GM18861 (cell line): Measurements from ENCODE around the gene RPS18.
A peak's percentile ranks its signal among the peaks of the same experiment; 100 is the strongest.

Source experiments
- ATAC-seq: cut with Tn5 transposase; IDR thresholded peaks from one replicate; pipeline ENCODE4 v1.9.1; 2021; ENCODE audit not compliant: unreplicated experiment

Gene RPS18

DNA sequence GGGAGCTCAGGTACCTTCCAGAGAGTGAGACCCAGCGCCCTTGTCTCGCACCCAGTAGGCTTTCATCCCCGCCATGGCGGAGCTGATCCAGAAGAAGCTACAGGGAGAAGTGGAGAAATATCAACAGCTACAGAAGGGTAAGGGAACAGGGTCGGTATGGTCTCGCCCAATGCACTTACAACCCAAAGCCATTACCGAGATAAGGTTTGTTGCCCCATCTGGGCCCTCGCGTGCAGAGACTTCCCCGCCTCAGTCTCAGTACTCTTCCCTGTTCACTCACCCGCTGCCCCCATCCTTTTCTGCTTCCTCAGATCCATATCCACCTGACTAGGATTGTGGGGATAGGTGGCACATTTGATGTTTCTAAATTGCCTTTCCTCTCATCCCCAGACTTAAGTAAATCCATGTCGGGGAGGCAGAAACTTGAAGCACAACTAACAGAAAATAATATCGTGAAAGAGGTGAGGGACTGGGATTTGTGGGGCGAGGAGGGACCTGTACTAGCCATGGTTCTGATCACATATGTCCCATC lies 18.0 kb downstream of the RPS18 start:
- peak; percentile 17 for ATAC-seq

DNA sequence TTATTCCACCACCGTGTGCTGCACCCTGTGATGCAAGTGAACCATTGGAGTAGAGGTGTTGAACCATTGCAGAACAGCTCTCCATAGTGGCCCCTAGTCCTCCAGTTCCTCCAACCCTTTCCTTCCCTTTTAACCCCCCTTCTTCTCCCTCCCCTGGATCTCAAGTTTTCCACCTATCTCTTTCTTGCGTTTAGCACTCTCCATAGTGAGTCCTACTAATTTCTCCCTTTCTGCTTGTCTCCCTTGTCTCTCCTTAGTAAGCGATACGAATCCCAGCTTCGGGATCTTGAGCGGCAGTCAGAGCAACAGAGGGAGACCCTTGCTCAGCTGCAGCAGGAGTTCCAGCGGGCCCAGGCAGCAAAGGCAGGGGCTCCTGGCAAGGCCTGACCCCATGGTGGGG lies 18.6 kb downstream of the RPS18 start:
- no peak for ATAC-seq

DNA sequence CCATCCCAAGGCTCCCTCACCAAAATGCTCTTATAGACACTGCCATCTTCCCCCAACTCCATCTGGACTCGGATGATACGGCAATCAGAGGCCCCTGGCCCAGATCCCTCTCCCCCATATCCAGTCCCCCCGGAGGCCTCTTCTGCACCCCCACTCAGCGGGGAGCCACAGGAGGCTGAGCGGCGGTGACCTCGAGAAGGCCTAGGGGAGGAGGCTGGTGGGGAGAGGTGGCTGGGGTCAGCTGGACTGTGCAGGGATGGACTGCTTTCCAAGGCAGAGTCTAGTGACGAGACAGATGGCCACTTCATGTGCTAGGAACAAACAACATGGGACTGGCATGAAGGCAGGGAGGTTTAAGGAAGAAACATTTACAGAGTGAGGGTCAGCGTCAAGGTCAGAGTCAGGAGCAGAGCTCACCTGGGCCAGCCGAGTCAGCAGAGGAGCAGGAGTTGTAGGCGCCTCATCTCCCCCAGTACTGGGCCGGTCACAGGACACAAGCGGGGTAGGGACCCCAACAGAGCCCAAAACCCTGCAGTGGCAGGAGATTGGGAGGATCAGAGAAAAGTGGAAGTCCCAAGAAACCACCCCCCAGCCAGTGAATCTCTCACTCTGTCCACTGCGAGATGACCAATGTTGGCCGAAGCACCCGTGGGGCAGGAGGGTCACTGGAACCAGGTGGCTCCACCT lies 21.3 kb downstream of the RPS18 start:
- no peak for ATAC-seq

DNA sequence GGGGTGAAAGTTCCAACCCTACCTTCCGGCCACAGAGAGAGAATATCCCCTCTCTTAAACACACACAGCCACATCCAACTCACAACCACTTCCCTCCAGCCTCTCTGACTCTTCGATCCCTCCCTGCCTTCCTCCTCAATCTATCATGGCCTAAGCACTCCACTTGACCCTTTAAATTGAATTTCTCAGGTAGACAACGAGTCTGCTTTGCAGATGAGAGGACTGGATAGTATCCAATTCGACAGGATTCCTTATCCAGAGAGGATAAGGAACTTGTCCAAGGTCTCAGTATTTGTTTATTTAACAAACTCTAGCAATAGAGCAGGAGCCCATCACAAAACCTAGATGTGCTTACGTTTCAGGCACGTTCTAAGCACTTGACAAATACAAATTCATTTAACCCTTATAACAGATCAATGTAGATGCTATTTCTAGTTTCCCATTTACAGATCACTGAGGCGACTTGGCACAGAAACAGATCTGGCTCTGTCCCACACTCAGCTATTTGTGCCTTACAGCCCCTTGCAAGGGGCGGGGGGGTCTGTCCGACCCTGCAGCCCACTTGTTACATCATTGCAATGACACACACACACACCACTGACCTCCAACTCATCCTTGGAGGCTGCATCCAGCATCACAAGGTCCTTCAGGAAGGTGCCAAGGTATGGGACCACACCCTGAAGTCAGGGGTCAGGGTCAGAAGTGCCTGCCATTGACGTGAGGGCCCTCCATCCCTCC lies 22.4 kb downstream of the RPS18 start:
- ATAC-seq, result no peak

DNA sequence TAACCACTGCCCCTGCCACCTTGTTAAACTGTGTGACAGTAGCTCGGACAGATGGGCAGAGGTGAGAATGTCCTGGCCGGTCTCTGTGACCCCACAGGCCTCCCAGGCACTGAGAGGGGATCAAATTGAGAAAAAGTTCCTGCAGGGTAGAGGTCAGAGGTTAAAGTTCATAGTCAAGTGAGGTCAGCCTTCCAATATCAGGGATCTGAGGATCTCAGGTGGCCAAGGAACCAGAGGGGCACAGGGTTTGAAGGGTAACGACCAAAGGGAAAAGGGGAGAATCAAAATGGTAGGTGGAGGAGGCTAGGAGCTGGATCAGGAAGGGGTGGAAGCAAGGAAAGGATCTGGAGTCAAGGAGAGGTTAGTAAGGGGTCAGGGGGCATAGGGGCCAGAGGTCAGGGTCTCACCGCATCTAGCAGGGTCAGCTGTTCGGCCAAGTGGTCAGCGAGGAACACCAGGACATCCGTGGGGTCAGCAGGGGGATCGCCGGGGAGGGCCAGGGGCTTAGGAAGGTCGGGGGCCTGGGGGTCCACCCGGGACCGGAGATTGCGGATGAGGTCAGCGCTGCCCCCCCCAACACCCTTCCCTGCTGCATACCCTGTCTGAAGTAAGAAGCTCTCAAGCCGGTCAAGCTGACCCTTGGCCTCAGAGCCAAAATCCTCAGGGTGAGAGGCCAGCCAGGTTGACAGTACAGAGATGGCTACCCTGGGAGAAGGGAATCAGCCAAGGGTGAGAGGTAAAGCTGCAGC lies 23.9 kb downstream of the RPS18 start:
- no peak for ATAC-seq

DNA sequence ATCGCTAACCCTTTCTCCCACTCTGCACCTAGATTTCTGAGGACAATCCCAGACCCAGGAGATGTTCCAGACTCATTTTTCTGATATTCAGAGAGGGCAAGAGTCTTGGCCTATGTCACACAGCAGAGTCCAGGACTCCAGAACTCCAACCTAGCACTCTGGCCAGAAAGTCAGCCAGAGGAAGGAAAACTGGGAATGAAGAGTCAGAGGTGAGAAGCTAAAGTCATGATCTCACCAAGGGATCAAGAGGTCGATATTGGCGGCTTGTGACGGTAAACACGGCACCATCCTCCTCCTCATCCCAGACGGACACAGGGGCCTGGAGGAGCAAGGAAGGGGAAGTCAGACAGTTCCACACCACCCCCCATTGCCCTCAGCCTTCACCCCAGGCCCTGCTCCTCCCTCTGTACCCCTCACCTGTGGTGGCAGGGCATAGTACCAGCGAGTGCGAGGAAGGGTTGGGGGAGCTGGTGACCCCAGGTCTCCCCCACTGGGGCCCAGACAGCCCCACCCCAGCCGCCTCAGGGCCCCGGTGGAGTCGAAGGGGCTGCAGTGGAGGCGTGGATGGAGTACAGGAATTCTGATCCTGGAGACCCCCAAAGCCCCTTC lies 25.0 kb downstream of the RPS18 start:
- no peak for ATAC-seq

DNA sequence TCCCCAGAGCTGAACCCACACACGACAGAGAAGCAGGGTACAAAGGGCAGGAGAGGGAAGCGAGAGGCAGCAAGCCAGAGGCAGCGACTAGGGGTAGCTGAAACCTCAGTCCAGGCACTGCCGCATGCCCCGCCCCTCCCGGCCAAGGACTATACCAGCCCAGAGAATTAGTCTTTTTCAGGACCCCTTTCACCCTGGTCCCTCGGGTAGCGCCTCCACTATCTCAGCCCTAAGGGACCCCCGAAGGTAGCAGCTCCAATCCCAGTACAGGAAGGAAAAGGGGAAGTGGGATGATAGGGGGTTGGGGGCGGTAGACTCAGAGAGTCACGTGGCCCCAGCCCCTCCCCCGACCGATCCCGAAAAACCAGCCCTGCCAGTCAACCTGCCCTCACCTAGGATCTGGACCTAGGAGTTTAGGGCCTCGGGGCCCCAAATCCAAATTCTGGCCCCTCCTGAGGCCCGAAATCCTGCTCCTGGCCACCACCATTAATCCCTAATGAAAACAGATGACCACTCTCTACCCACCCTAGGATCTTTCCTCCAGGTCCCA lies 25.6 kb downstream of the RPS18 start:
- ATAC-seq, result no peak

DNA sequence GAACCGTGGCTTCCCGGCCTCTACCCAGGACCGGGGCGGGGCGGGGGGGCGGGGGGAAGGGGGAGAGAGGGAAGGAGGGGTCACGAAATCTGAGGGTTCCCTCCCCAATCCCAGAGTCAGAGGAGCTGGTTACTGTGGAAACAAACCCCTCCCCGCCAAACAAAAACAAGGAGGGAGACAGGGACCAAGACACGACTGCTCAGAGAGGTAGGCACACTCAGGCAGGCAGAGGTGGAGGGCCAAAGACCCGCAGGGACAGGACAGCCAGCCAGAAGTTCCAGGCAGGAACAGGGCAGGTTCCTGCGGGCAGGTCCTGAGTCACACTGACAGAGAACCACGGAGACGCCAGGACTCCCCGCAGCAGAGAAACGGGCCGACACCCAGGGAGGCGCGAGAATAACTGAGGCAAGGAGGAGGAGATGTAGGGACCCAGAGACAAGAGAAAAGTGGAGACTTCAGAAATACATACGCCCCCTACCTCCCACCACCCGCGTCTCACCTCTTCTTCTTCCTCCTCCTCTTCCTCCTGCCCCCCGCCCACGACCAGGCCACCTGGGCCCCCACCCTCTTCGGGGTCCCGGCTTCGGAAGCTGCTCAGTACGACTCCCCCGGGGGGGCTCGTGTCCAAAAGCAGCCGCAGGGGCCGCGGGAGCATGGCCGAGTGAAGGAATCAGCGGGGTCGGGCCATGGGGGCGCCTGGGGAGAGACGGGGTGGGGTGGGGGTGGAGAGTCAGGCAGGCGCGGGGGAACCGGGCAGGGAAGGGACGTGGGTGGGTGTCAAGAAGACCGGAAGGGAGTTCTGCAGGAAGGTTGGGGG lies 26.3 kb downstream of the RPS18 start:
- no peak for ATAC-seq

DNA sequence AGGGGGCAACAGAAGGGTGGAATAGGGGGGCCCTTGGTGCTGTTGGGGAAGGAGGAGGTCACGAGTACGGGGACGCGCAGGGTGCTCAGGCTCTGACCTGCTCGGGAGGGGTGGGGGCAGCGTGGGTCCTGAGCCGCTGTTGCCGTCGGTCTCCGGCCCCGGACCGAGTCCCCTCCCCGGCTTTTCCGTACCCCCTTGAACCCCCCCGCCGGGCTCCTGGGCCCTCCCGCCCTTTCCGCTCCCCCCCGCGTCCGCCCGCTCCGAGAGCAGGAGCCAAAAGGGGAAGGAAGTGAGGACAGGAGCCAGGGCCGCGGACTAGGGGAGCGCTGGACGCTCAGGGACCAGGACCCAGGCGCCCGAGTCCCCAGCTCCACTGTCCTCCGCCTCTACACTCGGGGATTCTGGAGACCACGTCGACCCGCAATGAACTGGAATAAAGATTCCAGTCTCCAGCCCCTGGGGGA lies 26.9 kb downstream of the RPS18 start, which contains the start of gene RGL2:
RGL2 (minus strand) TSS at position 170 of the 464 bp plus-strand sequence. CDS start 332 bp downstream, outside the sequence.
- peak; percentile 5 for ATAC-seq

DNA sequence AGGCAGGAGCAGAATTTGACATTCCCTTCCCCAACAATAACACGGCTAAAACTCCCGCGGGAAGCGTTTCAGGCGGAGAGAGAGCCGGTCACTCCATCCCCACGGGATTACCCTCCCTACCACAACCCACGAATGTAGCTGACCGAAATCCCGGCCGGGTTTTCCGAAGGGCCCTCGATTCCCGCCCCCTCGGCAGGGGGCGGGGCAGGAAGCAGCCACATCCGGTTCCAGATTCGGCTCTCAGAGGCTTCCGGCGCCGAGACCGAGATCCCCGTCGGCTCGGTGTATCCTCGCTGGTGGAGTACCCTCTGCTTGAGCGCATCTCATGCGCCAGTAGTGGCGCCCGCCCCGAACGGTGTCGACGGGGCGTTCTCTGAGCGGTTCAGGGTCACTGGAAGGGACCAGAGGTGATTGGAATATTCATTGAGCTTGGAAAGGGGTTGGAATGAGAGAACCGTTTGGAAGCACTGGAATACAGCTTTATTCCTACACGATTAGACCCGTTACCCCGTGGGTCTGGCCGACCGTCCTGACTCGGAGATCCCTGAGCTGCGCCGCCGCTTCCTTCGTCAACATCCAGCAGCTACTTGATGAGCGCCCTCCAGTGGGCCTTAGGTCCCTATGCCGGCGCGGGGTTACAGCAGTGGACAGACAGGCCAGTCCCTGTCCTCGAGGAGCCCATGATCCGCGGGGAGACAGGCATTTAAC lies 27.5 kb downstream of the RPS18 start:
- ATAC-seq, result peak; percentile 72

DNA sequence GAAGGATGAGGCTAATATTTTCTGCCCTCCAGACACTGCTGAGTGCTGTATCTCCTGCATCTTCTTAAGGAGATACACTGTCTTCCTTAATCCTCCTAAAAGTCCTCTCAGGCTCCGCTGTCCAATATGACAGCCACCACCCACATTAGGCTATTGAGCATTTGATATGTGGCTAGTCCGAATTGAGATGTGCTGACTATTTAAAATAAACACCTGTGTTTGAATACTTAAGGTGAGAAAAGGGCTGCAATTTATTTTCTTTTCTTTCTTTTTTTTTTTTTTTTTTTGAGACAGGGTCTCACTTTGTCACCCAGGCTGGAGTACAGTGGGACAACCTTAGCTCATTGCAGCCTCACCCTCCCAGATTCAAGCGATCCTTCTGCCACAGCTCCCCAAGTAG lies 30.0 kb downstream of the RPS18 start:
- ATAC-seq, result no peak

DNA sequence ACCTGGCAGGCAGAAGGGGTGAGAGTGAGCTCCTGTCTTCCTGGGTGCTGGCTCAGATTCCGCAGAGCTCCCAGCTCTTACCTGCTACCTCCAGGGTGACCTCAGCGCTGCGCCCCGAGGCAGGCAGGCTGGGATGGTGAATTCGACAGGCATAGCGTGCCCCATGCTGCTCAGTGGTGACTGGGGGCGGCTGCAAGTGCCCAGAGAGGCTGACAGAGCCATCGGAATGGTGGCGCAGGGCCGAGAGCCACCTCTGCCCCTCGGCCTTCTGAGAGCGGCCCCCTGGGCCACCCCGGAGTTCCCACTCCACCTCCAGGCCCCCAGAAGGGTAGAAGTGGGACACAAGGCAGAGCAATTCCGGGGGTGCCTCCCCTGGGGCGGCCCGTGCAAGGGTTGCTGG lies 32.3 kb downstream of the RPS18 start:
- no peak for ATAC-seq

DNA sequence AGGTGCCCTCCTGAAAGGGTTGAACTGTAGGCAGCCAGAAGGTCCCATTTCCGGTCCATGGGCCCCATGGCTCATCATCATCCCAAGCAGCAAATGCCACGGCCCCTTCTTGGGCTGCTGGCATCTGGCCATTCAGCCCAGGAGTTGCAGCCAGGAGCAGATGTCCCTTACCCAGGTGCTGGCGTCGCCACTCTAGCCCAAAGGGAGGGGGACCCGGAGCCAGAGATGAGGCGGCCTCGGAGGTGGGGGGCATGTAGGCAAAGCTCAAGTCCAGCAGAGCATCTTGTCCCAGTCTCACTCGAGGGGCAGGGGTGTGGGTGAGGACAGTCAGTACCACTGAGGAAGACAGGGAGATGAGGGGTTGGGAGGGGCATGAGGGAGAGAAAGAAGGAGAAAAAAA lies 33.2 kb downstream of the RPS18 start:
- no peak for ATAC-seq

DNA sequence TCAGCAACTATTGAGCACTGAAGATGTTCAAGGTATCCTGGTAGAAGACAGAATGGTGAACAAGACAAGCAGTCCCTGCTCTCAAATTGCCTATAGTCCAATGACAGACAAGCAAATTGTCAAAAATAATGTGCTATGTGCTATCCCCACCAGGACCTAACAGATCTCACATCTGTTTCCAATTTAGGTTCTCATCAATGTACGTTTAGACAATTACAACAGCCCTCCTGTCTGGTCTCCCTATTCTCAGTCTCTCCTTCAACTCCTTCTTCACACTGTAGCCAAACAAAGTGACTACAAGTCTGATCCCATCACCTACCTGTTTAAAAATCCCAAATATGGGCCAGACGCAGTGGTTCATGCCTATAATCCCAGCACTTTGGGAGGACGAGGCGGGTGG lies 34.5 kb downstream of the RPS18 start:
- ATAC-seq, result no peak

DNA sequence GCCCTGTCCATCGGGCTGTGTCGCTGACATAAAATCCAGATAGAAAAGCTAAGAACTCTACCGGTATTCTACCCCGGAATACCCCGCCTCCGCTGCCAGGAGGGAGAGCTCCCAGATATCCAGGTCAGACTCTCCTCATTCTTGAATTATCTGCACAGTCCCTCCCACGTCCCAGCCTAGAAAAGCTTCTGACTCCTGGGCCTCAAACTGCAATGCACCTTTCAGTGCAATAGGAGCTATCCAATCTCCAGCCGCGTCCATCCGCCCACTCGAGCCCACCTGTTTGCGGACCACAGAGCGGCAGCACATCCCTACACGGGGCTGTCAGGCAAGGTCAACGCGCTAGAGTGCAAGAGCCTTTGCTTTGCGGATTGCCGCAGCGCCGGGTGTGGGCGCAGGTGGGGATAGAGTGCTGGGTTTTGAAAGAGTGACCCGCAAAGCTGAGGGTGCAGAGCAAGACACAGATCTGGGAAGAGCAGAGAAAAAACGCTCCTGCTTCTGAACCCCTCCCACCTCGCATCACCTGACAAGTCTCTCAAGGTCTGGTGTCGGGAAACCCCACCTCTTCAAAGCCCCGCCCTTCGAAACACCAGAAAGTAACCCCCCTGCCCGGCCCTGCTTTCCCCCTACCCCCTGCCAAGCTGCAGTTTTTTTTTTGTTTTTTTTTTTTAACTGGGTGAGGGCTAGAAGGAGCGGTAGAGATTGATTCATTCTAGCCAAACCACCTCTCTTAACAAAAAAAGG lies 40.7 kb downstream of the RPS18 start:
- ATAC-seq, result peak; percentile 30

DNA sequence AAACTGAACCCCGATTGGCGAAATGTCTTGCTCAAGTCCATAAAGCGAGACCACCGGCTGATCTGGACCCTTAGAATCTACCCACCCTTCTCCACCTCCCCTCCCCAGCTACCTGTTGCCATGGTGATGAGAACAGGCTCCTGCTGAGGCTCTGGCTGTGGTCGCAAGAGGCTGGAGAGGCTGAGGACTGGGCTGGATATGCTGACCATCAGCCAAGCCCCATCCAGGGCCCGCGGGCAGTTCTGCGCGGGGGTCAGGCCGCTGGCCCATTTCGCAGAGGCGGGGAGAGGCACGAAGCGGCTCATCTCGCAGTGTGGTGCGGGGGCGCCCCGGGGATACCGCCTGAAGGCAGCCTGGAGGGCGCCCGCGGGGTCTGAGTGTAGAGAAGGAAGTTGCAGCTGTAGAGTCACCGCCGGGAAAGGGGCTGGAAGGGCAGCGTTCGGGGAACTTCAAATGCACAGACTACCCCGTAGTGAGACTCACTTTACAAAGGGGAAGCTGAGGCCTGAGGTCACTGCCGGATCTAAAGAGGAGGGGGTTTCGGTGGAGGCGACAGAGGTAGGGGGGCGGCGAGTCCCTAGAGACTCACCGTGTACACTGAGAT lies 41.3 kb downstream of the RPS18 start:
- no peak for ATAC-seq

DNA sequence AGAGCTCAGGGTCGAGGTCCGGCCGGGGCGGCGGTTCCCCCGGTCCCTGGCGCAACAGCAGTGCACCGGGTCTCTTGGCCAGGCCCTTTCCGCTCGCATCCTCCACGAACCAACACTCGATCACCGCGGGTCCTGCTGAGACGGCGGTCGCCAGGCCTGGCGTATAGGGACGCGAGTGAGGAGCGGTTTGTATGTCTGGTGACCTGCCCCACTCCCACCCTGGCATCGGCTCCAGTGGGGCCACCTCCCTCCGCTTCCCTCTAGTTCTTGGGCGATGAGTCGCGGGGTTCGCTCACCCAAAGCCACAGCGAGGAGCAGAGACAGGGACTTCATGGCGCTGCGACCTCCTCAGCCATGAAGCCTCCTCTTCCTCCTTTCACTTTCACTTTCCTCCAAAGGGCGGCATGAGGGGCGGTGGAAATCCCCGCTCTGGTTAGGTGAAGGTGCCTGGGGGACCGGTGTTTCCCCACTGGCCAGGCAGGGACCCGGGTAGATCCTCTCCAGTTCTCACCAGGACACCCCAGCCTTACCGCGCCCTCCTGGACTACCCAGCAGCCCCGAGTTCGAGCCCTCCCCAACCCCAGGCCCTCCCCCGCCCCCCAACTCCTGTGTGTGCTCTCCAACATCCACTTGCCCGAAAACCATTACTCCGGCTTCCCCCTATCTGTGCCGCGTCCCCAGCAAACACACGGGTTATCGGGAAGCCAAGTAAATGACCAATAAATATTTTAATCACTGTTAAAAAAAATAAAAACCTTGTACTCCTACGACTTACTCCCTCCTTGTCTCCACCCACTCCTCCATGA lies 42.0 kb downstream of the RPS18 start, which contains the start of gene TAPBP:
TAPBP (minus strand) TSS at position 370 of the 806 bp plus-strand sequence; CDS start at position 333, 37 bp downstream.
- peak; percentile 32 for ATAC-seq
